ENCODE results near the gene COG7. TPM values are rescaled to one million over a fixed set of nuclear protein-coding genes. Genes with fewer than 3 reads are reported as not detected.
"Not testable (repeated sequence)": the region's sequence is repeated elsewhere in the genome, so short reads cannot be mapped to it uniquely, and the experiment has no call there.

The COG7 gene
- total RNA-seq, 1 donor from 2014 or later: 17.7 TPM

- no peaks in the 10 kb centered on the region for H3K9me3 Mint-ChIP-seq (ENCODE audit: low read depth)
- peak overlapping the region; percentile 87 for H3K27ac Mint-ChIP-seq (ENCODE audit: unreplicated experiment)
- H3K27me3 Mint-ChIP-seq (ENCODE audit: low read depth): no peaks in the 10 kb centered on the region
- TF ChIP-seq CTCF (IDR thresholded peaks at IDR 0.05): no peak
- peaks cover 2% of the 10 kb centered on the region for H3K36me3 Mint-ChIP-seq (ENCODE audit: low read depth)
- H3K4me1 Mint-ChIP-seq (ENCODE audit: low read depth): peaks cover 34% of the 10 kb centered on the region
- peak; percentile 57 for DNase-seq (ENCODE audit: low spot score)
- peak overlapping the region; percentile 98 for H3K4me3 Mint-ChIP-seq (ENCODE audit: unreplicated experiment)
Observed at GRCh38 chr16:23453338-23454052, 506 bp upstream of the COG7 start.

- H3K4me1 Mint-ChIP-seq (ENCODE audit: low read depth): peaks cover 38% of the 10 kb centered on the region
- H3K4me3 Mint-ChIP-seq (ENCODE audit: unreplicated experiment): peak overlapping the region; percentile 98
- no peak for TF ChIP-seq CTCF (IDR thresholded peaks at IDR 0.05)
- H3K27ac Mint-ChIP-seq (ENCODE audit: unreplicated experiment): peak overlapping the region; percentile 87
- no peaks in the 10 kb centered on the region for H3K27me3 Mint-ChIP-seq (ENCODE audit: low read depth)
- DNase-seq (ENCODE audit: low spot score): no peak
- H3K36me3 Mint-ChIP-seq (ENCODE audit: low read depth): peaks cover 2% of the 10 kb centered on the region
- no peaks in the 10 kb centered on the region for H3K9me3 Mint-ChIP-seq (ENCODE audit: low read depth)
Observed at GRCh38 chr16:23452221-23452571, 793 bp downstream of the COG7 start.

- Mint-ChIP-seq H3K4me1 (ENCODE audit: low read depth) (peaks cover 28% of the 10 kb centered on the region), H3K9me3 (ENCODE audit: low read depth) (no peaks in the 10 kb centered on the region), H3K4me3 (ENCODE audit: unreplicated experiment) (no peak overlapping the region), H3K27me3 (ENCODE audit: low read depth) (no peaks in the 10 kb centered on the region), H3K36me3 (ENCODE audit: low read depth) (peaks cover 9% of the 10 kb centered on the region), H3K27ac (ENCODE audit: unreplicated experiment) (peak overlapping the region; percentile 4)
- DNase-seq (ENCODE audit: low spot score): no peak
- TF ChIP-seq CTCF (IDR thresholded peaks at IDR 0.05): no peak
Observed at GRCh38 chr16:23448392-23448791, 4.6 kb downstream of the COG7 start.

- not testable (repeated sequence) for H3K27ac Mint-ChIP-seq (ENCODE audit: unreplicated experiment); H3K4me1 Mint-ChIP-seq (ENCODE audit: low read depth)
Observed at GRCh38 chr16:23437542-23437941, 15.4 kb downstream of the COG7 start.

GRCh38 chr16:23436951-23437350 is 16.0 kb downstream of the COG7 start:
- no peak for TF ChIP-seq CTCF (IDR thresholded peaks at IDR 0.05)
- Mint-ChIP-seq H3K27me3 (ENCODE audit: low read depth) (no peaks in the 10 kb centered on the region), H3K27ac (ENCODE audit: unreplicated experiment) (no peak overlapping the region), H3K4me1 (ENCODE audit: low read depth) (peaks cover 4% of the 10 kb centered on the region), H3K4me3 (ENCODE audit: unreplicated experiment) (no peak overlapping the region), H3K36me3 (ENCODE audit: low read depth) (peaks cover 25% of the 10 kb centered on the region), H3K9me3 (ENCODE audit: low read depth) (no peaks in the 10 kb centered on the region)
- no peak for DNase-seq (ENCODE audit: low spot score)

More at GRCh38 chr16:23437542-23437941, 15.4 kb downstream of the COG7 start:
- not testable (repeated sequence) for H3K4me3 Mint-ChIP-seq (ENCODE audit: unreplicated experiment); DNase-seq (ENCODE audit: low spot score); H3K27me3 Mint-ChIP-seq (ENCODE audit: low read depth); H3K9me3 Mint-ChIP-seq (ENCODE audit: low read depth)
- H3K36me3 Mint-ChIP-seq (ENCODE audit: low read depth): peaks cover 25% of the 10 kb centered on the region

- Mint-ChIP-seq H3K4me3 (ENCODE audit: unreplicated experiment) (no peak overlapping the region), H3K27me3 (ENCODE audit: low read depth) (no peaks in the 10 kb centered on the region), H3K9me3 (ENCODE audit: low read depth) (no peaks in the 10 kb centered on the region), H3K27ac (ENCODE audit: unreplicated experiment) (no peak overlapping the region), H3K4me1 (ENCODE audit: low read depth) (peaks cover 4% of the 10 kb centered on the region), H3K36me3 (ENCODE audit: low read depth) (peaks cover 23% of the 10 kb centered on the region)
- DNase-seq (ENCODE audit: low spot score): no peak
- peak; percentile 86 for TF ChIP-seq CTCF (IDR thresholded peaks at IDR 0.05)
Observed at GRCh38 chr16:23435500-23435899, 17.5 kb downstream of the COG7 start.

All from chondrocyte (in vitro differentiated cells).